GM18498 (cell line): ENCODE data around the gene AFAP1L2.

ENCODE experiments used
- ATAC-seq: cut with Tn5 transposase; IDR thresholded peaks from one replicate; pipeline ENCODE4 v1.9.1; 2021; ENCODE audit warnings: mild to moderate bottlenecking, moderate library complexity; ENCODE audit not compliant: unreplicated experiment

AFAP1L2 gene

GRCh38 chr10:114316744-114317143 lies 87.6 kb downstream of the AFAP1L2 start:
- no peak for ATAC-seq

GRCh38 chr10:114315566-114316420 lies 88.5 kb downstream of the AFAP1L2 start:
- no peak for ATAC-seq

GRCh38 chr10:114313866-114314265 lies 90.4 kb downstream of the AFAP1L2 start:
- ATAC-seq = no peak

GRCh38 chr10:114313139-114313538 lies 91.2 kb downstream of the AFAP1L2 start:
- ATAC-seq = no peak

- no peak for ATAC-seq
These were observed 92.6 kb downstream of the AFAP1L2 start for GRCh38 chr10:114311496-114312209.

DNA sequence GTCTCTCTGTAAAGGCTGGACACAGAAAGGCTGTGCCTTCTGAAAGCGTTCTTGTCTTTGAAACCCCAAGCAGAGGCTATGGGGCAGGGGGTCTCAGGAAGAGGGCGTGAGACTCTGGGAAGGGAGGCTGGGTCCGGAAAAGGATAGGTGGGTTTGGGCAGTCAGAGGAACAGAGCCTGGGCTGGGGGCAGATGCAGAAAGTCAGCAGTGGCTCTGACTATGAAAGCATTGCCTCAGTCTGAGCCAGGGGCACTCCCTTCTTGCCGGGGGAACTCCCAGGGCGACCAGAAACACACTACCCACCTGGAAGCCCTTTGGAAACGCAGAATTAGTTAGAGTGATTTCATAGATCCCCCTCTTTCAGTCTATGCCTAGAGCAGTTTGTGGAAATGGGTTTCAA lies 93.3 kb downstream of the AFAP1L2 start:
- ATAC-seq = no peak

- no peak for ATAC-seq
These were observed 94.0 kb downstream of the AFAP1L2 start for GRCh38 chr10:114310346-114310745.

- no peak for ATAC-seq
These were observed 95.0 kb downstream of the AFAP1L2 start for GRCh38 chr10:114309364-114309651.

DNA sequence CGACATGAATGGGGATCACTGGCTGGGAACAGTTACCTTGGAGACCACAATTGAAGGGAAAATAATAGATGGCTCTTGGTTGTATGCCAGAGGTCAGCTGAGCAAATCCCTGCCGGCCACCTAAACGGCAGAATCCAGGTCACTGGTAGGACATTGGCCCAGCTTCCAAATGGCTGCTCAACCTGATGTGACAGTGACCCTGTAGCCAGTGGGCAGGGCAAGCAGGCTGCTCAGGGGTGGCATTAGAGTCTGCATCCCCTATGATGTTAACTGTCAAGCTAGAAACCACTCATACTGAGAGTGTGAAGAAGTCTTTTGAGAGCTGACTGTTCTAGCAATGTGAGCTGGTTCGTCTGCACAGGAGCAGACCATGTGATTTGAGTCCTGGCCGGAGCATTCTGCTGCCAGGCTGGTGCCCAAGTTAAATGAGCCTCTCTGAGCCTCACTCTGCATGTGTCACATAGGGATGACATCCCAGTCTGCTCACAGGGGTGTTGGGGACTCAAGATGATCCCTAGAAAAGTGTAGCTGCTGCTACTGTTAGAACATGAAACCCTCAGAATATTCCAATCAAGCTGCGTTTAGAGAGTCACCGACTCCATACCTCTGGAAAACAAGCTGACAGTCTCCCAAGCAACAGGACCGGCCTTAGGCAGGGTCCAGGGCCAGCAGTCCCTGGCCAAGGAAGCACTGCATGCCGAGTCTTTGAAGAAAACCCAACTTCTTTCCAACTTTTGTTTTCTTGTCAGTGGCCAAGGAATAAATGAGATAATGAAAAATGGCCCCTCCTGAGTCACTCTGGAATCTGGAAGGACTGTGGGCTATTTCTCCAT lies 95.6 kb downstream of the AFAP1L2 start:
- no peak for ATAC-seq

GRCh38 chr10:114307731-114308130 lies 96.6 kb downstream of the AFAP1L2 start:
- ATAC-seq = no peak

DNA sequence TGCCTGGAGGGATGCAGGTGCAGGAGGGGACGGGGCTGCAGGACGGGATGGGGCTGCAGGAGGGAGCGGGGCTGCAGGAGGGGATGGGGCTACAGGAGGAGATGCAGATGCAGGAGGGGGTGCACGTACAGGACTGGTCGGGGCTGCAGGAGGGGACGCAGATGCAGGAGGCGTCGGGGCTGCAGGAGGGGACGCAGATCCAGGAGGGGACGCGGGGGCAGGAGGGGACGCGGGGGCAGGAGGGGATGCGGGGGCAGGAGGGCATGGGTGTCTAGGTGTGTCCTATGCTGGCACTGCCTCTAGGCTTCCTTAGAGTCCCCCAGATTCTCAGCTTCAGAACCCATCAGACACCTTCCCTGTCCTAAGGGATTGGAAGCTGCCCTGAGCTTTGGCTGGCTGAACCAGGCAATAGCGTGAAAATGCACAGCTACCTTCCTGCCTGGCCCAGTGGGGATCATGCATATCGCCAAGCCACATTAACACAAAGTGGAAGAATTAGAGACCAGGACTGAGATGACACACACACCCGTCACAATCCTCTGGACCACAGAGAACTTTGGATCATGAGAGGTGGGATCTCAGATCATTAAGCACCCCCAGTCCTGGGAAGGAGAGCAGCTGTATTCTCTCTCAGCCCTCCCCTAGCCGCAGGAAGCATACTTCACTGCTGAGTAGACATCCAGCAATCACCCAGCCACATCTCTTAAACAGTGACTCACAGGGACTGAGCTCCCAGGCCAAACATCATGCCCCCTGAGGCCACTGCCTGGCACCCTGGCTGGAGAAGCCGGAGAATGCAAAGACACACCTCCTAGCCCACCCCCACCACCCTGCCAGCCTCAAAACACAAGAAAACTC lies 98.0 kb downstream of the AFAP1L2 start:
- no peak for ATAC-seq

DNA sequence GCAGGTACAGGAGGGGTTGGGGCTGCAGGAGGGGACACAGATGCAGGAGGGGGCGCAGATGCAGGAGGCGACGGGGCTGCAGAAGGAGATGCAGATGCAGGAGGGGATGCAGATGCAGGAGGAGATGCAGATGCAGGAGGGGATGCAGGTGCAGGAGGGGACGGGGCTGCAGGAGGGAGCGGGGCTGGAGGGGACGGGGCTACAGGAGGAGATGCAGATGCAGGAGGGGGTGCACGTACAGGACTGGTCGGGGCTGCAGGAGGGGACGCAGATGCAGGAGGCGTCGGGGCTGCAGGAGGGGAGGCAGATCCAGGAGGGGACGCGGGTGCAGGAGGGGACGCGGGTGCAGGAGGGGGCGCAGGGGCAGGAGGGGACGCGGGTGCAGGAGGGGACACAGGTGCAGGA lies 98.8 kb downstream of the AFAP1L2 start:
- ATAC-seq = no peak

DNA sequence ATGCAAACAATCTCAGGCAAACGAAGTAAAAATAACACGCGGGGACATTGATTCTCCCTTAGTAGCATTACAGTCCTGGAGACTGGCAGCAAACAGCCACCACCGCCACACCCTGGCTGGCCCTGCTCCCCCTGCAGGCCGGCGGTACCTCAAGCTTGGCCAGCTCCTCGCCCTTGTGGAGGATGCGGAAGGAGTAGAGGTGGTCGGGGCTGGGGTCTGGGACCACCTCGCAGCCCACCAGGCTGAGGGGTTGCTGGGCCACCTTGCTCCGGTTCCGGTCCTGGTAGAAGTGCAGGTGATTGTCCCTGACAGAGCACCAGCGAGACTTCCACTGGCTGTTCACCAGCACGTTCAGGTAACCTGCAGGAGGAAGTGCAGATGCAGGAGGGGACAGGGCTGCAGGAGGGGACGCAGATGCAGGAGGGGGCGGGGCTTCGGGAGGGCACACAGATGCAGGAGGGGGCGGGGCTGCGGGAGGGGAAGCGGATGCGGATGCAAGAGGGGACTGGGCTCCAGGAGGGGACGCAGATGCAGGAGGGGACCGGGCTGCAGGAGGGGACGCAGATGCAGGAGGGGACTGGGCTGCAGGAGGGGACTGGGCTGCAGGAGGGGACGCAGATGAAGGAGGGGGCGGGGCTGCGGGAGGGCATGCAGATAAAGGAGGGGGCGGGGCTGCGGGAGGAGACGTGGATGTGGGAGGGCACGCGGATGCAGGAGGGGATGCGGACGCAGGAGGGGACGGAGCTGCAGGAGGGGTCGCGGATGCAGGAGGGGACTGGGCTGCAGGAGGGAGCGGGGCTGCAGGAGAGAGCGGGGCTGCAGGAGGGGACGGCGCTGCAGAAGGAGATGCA lies 99.5 kb downstream of the AFAP1L2 start:
- peak; percentile 72 for ATAC-seq

DNA sequence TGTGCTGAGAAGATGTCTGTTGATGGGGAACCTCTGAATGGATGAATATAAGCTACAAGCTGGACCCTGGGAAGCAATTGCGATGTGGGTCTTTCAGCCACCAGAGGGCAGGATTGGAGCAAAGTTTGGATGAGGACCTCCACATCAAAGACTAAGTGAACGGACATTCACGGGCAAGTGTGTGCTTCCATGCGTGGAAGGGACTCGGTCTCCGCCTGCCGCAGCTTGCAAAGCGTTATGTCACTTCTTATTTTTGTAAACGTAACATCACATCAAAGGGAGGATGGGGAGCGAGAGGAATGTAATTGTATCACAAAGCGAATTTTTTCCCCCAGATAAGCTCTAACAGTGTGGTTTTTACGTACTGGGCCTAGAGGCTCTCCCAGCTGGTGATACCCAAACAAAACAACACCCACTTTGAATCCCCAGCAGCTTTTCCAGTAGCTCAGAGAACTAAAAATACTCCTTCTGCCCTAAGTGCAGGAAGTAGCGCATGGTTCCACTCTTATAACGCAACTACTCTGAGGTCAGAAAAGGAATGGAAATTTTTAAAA lies 100.2 kb downstream of the AFAP1L2 start:
- peak; percentile 85 for ATAC-seq

GRCh38 chr10:114303556-114303955 lies 100.7 kb downstream of the AFAP1L2 start:
- ATAC-seq = peak; percentile 7

GRCh38 chr10:114301951-114302710 lies 102.2 kb downstream of the AFAP1L2 start:
- ATAC-seq = no peak

GRCh38 chr10:114301177-114301576 lies 103.1 kb downstream of the AFAP1L2 start:
- no peak for ATAC-seq

DNA sequence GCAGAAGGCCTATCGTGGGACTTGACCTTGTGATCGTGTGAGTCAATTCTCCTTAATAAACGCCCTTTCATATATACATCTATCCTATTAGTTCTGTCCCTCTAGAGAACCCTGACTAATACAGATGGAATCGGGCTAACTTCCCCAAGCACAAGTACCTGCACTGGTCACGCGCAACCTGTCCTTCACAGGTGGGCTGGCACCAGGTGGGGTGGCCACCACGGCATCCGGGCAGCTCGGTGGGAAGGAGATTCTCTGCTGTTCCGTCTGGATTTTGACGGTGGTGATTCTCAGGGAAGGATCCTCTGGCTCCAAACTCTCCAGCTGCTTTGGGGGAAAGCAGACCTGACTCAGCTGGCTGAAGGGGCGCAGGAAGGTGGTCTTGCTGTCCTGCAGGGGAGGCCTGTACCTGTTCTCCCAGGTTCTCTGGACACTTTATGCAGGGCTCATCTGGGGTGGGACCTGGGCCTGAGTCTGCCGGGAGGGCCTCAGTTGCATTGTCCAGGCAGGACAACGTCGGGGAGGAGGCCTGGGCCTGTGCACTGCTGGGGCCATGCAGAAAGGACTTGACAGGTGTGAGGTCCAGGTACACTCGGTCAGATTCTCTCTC lies 104.2 kb downstream of the AFAP1L2 start:
- no peak for ATAC-seq
